H9 (cell line): ENCODE data around the gene BRAF. TPM values are rescaled to one million over a fixed set of nuclear protein-coding genes. Genes with fewer than 3 reads are reported as not detected.

Experiments used
- DNase-seq: peaks from one replicate; pipeline ENCODE4 v3.0.0-alpha.2; 2017
- H2AFZ ChIP-seq: one replicate; pipeline ENCODE4 v1.6.1; 2013; ENCODE audit warnings: mild to moderate bottlenecking, low read length, control low read depth, moderate library complexity
- H2AK5ac ChIP-seq: 2 replicates; pipeline ENCODE4 v1.6.1; 2013; ENCODE audit warnings: low read length, control low read depth, mixed read lengths; ENCODE audit not compliant: insufficient read length
- H2BK120ac ChIP-seq: one replicate; pipeline ENCODE4 v1.6.1; 2013; ENCODE audit warnings: low read depth, mild to moderate bottlenecking, low read length, control low read depth, inconsistent platforms; ENCODE audit not compliant: poor library complexity, severe bottlenecking
- H2BK12ac ChIP-seq: 2 replicates; pipeline ENCODE4 v1.6.1; 2013; ENCODE audit warnings: low read length, control low read depth, mixed read lengths, low read depth; ENCODE audit not compliant: insufficient read length
- H2BK15ac ChIP-seq: 2 replicates; pipeline ENCODE4 v1.6.1; 2013; ENCODE audit warnings: low read depth, low read length, control low read depth
- H2BK20ac ChIP-seq: one replicate; pipeline ENCODE4 v1.6.1; 2013; ENCODE audit warnings: low read depth, mild to moderate bottlenecking, low read length, control low read depth, inconsistent platforms; ENCODE audit not compliant: poor library complexity, severe bottlenecking
- H2BK5ac ChIP-seq: 2 replicates; pipeline ENCODE4 v1.6.1; 2013; ENCODE audit warnings: low read length, control low read depth, mixed read lengths; ENCODE audit not compliant: insufficient read length
- H3K14ac ChIP-seq: 2 replicates; pipeline ENCODE4 v1.6.1; 2013; ENCODE audit warnings: low read length, control low read depth; ENCODE audit not compliant: insufficient read depth
- H3K18ac ChIP-seq: 2 replicates; pipeline ENCODE4 v1.6.1; 2013; ENCODE audit warnings: low read depth, mild to moderate bottlenecking, mixed read lengths, low read length, control low read depth; ENCODE audit not compliant: insufficient read length
- H3K23ac ChIP-seq: 2 replicates; pipeline ENCODE4 v1.6.1; 2013; ENCODE audit warnings: low read length, control low read depth, mixed read lengths, low read depth; ENCODE audit not compliant: insufficient read length
- H3K23me2 ChIP-seq: 2 replicates; pipeline ENCODE4 v1.6.1; 2013; ENCODE audit warnings: low read depth, mild to moderate bottlenecking, mixed read lengths, low read length, control low read depth; ENCODE audit not compliant: insufficient read length, poor library complexity, severe bottlenecking
- H3K27ac ChIP-seq: 2 replicates; pipeline ENCODE4 v1.5.1; 2013; ENCODE audit warnings: low read length, control low read depth, mixed read lengths, low read depth; ENCODE audit not compliant: insufficient read length
- H3K27me3 ChIP-seq: 2 replicates; pipeline ENCODE4 v1.6.1; 2013; ENCODE audit warnings: low read length, control low read depth, inconsistent platforms; ENCODE audit not compliant: insufficient read depth
- H3K4ac ChIP-seq: 2 replicates; pipeline ENCODE4 v1.6.1; 2013; ENCODE audit warnings: low read depth, mild to moderate bottlenecking, control low read depth, inconsistent platforms, low read length, moderate library complexity
- H3K4me1 ChIP-seq: 2 replicates; pipeline ENCODE4 v1.6.1; 2013; ENCODE audit warnings: low read length, control low read depth, inconsistent platforms; ENCODE audit not compliant: insufficient read depth
- H3K4me2 ChIP-seq: 2 replicates; pipeline ENCODE4 v1.6.1; 2013; ENCODE audit warnings: low read length, control low read depth, mixed read lengths; ENCODE audit not compliant: insufficient read length, insufficient read depth
- H3K56ac ChIP-seq: 2 replicates; pipeline ENCODE4 v1.6.1; 2013; ENCODE audit warnings: low read depth, mild to moderate bottlenecking, mixed read lengths, low read length, control low read depth; ENCODE audit not compliant: insufficient read length
- H3K79me1 ChIP-seq: 2 replicates; pipeline ENCODE4 v1.6.1; 2013; ENCODE audit warnings: low read depth, mild to moderate bottlenecking, moderate library complexity, low read length, control low read depth, inconsistent platforms; ENCODE audit not compliant: insufficient read depth, poor library complexity, severe bottlenecking
- H3K79me2 ChIP-seq: 2 replicates; pipeline ENCODE4 v1.6.1; 2013; ENCODE audit warnings: low read length, control low read depth, inconsistent platforms; ENCODE audit not compliant: insufficient read depth
- H3K9ac ChIP-seq: 2 replicates; pipeline ENCODE4 v1.6.1; 2013; ENCODE audit warnings: low read length, control low read depth, mixed read lengths; ENCODE audit not compliant: insufficient read length; ENCODE audit errors: extremely low read depth
- H3K9me3 ChIP-seq: one replicate; pipeline ENCODE4 v1.6.1; 2013; ENCODE audit warnings: low read depth, low read length, inconsistent platforms; ENCODE audit not compliant: control insufficient read depth
- H3T11ph ChIP-seq: one replicate; pipeline ENCODE4 v1.6.1; 2013; ENCODE audit warnings: mild to moderate bottlenecking, low read length, control low read depth, inconsistent platforms
- H4K20me1 ChIP-seq: one replicate; pipeline ENCODE4 v1.6.1; 2013; ENCODE audit not compliant: control insufficient read depth, insufficient read length, insufficient read depth
- H4K5ac ChIP-seq: 2 replicates; pipeline ENCODE4 v1.6.1; 2013; ENCODE audit warnings: low read depth, mild to moderate bottlenecking, mixed read lengths, low read length, control low read depth; ENCODE audit not compliant: insufficient read length
- H4K8ac ChIP-seq: replicated peaks from 2 replicates; pipeline ENCODE4 v1.6.1; 2013; ENCODE audit warnings: low read length, control low read depth, mixed read lengths, low read depth; ENCODE audit not compliant: insufficient read length
- H4K91ac ChIP-seq: 2 replicates; pipeline ENCODE4 v1.6.1; 2013; ENCODE audit warnings: low read depth, mild to moderate bottlenecking, moderate library complexity, mixed read lengths, low read length, control low read depth; ENCODE audit not compliant: insufficient read length
- H3K27ac Mint-ChIP-seq, 3 experiments: 2 replicates in 2 of 3; 3 replicates in 1 of 3; pipeline ENCODE4 v1.8.0; 2020 to 2021; ENCODE audit warnings: mixed read lengths in 3 of 3, mild to moderate bottlenecking in 1 of 3, moderate library complexity in 1 of 3
- H3K27me3 Mint-ChIP-seq: 2 replicates; pipeline ENCODE4 v1.8.0; 2021; ENCODE audit warnings: low read depth, mild to moderate bottlenecking, moderate library complexity, mixed read lengths
- H3K36me3 Mint-ChIP-seq, 3 experiments: 2 replicates in 2 of 3; 3 replicates in 1 of 3; pipeline ENCODE4 v1.8.0; 2020 to 2021; ENCODE audit warnings: low read depth in 3 of 3, mixed read lengths in 3 of 3; ENCODE audit not compliant: insufficient read depth in 1 of 3
- H3K4me1 Mint-ChIP-seq, 2 experiments: 2 replicates each; pipeline ENCODE4 v1.8.0; 2020; ENCODE audit warnings: mixed read lengths in 2 of 2
- H3K4me3 Mint-ChIP-seq, 2 experiments: 2 replicates in 1 of 2; 3 replicates in 1 of 2; pipeline ENCODE4 v1.8.0; 2020 to 2021; ENCODE audit warnings: mild to moderate bottlenecking in 2 of 2, mixed read lengths in 2 of 2, moderate library complexity in 1 of 2
- H3K9me3 Mint-ChIP-seq, 2 experiments: 2 replicates in 1 of 2; 3 replicates in 1 of 2; pipeline ENCODE4 v1.8.0; 2020; ENCODE audit warnings: mild to moderate bottlenecking in 2 of 2, mixed read lengths in 2 of 2, moderate library complexity in 1 of 2
- CTCF ChIP-seq: fragments of 200-600 bp; sonication (generic); conservative IDR thresholded peaks from 3 replicates; pipeline ENCODE4 v1.8.0; 2021; ENCODE audit warnings: antibody characterized with exemption, mild to moderate bottlenecking
- total RNA-seq: library from RNA; stranded (reverse); gene quantifications from 2 replicates; pipeline ENCODE4 v1.2.1, GENCODE V29; 2021

Gene BRAF
- total RNA-seq, 1 experiment from 2014 or later = 32.9 TPM

GRCh38 chr7:140866926-140867325 lies 57.8 kb downstream of the BRAF start:
- H3K9ac ChIP-seq = no peak overlapping the region
- H3K27ac Mint-ChIP-seq = peak overlapping the region in 1 of 3 experiments; percentile 8; a peak in 1 of 7 replicates
- H3K4me3 Mint-ChIP-seq = no peak overlapping the region
- H3K4ac ChIP-seq = no peak overlapping the region
- H2BK20ac ChIP-seq = no peak overlapping the region
- no peaks in the 10 kb centered on the region for H3K27me3 Mint-ChIP-seq
- H4K8ac ChIP-seq = no peak overlapping the region
- H3K79me2 ChIP-seq = peaks cover 4% of the 10 kb centered on the region; the same call in 1 of the 2 replicates
- DNase-seq = no peak
- H2BK12ac ChIP-seq = no peak overlapping the region
- no peak overlapping the region for H2AFZ ChIP-seq
- no peak overlapping the region for H2BK120ac ChIP-seq
- H2AK5ac ChIP-seq = no peak overlapping the region
- H3K14ac ChIP-seq = no peak overlapping the region
- H3K27ac ChIP-seq = no peak overlapping the region
- H3K4me1 Mint-ChIP-seq = peaks cover 11 to 16% of the 10 kb centered on the region in 2 experiments
- no peaks in the 10 kb centered on the region for H4K20me1 ChIP-seq
- H3K9me3 Mint-ChIP-seq = peaks cover 4 to 5% of the 10 kb centered on the region in 2 experiments; a peak in 4 of 5 replicates
- no peak overlapping the region for H4K5ac ChIP-seq
- no peaks in the 10 kb centered on the region for H3K9me3 ChIP-seq
- no peak overlapping the region for H3T11ph ChIP-seq
- peaks cover 10 to 15% (median 13%) of the 10 kb centered on the region in 3 experiments for H3K36me3 Mint-ChIP-seq
- no peaks in the 10 kb centered on the region for H3K79me1 ChIP-seq
- no peaks in the 10 kb centered on the region for H3K23me2 ChIP-seq
- no peak overlapping the region for H2BK15ac ChIP-seq
- H3K27me3 ChIP-seq = no peaks in the 10 kb centered on the region
- H3K23ac ChIP-seq = no peak overlapping the region
- no peak overlapping the region for H3K56ac ChIP-seq
- no peak overlapping the region for H3K4me2 ChIP-seq
- H3K4me1 ChIP-seq = peaks cover 3% of the 10 kb centered on the region; the same call in 1 of the 2 replicates
- H4K91ac ChIP-seq = no peak overlapping the region
- H3K18ac ChIP-seq = no peak overlapping the region
- H2BK5ac ChIP-seq = no peak overlapping the region
- TF ChIP-seq CTCF = no peak
